K562 (cell line): ENCODE results near the gene WFDC11. TPM values are rescaled to one million over a fixed set of nuclear protein-coding genes. Genes with fewer than 3 reads are reported as not detected.
"Not testable (repeated sequence)": the region's sequence is repeated elsewhere in the genome, so short reads cannot be mapped to it uniquely, and the experiment has no call there.

ENCODE experiments used
- ATAC-seq: fragments of 200-7000 bp; cut with Tn5 transposase; 3 replicates; pipeline ENCODE4 v1.9.1; 2020; ENCODE audit warnings: moderate library complexity
- BruUV-seq: library from RNA; stranded (reverse); fragments of 400-500 nt; replicated peaks from 2 replicates; lab custom pipeline; 2021; lab: Mats Ljungman, UMichigan
- CTCF ChIA-PET: fragments of 300-600 bp; formaldehyde crosslinking; extraction: SDS; loops from one replicate; lab custom pipeline; 2021; ENCODE audit warnings: low intra/inter-chr PET ratio; lab: Yijun Ruan, JAX
- POLR2A ChIA-PET: fragments of 300-600, 350-650 bp; sonication (Branson Sonifier 250); formaldehyde crosslinking; extraction: SDS; loops from one replicate; lab custom pipeline; 2021; ENCODE audit warnings: antibody characterized with exemption, inconsistent platforms; lab: Yijun Ruan, JAX
- DNase-seq, 4 experiments: peaks; one replicate each; pipeline versions ENCODE4 v3.0.0 to v3.0.0-alpha.2; 2011 to 2018; ENCODE audit warnings: low spot score in 3 of 4, mixed read lengths in 3 of 4; ENCODE audit errors: extremely low read depth in 1 of 4
- FAIRE-seq: peaks from 2 replicates; lab custom pipeline; 2011; peaks lifted over from hg19 to GRCh38; lab: Jason Lieb, UNC
- H2AFZ ChIP-seq: 2 replicates; pipeline ENCODE4 v1.6.0; 2011; ENCODE audit warnings: low read depth, low read length, control low read depth, inconsistent platforms
- H3K27ac ChIP-seq: fragments of 200-600 bp; 3 replicates; pipeline ENCODE4 v1.8.0; 2011; ENCODE audit warnings: low read depth, mild to moderate bottlenecking, control low read depth, inconsistent platforms, low read length, moderate library complexity, mixed read lengths; ENCODE audit errors: extremely low read depth
- H3K27me3 ChIP-seq, 2 experiments: fragments of 300-600 bp in 1 of 2; 2 replicates in 1 of 2; 3 replicates in 1 of 2; pipeline versions ENCODE4 v1.6.0 to v1.8.0; 2011; ENCODE audit warnings: inconsistent platforms in 2 of 2, low read length in 2 of 2, mild to moderate bottlenecking in 1 of 2, mixed read lengths in 1 of 2, moderate library complexity in 1 of 2; ENCODE audit not compliant: control insufficient read depth in 2 of 2, insufficient read depth in 2 of 2
- H3K36me3 ChIP-seq: fragments of 300-600 bp; 3 replicates; pipeline ENCODE4 v1.8.0; 2011; ENCODE audit warnings: mild to moderate bottlenecking, low read length, inconsistent platforms; ENCODE audit not compliant: control insufficient read depth, insufficient read depth
- H3K4me1 ChIP-seq, 2 experiments: fragments of 200-600 bp in 1 of 2; replicated peaks in 1 of 2; 2 replicates in 1 of 2; 3 replicates in 1 of 2; pipeline versions ENCODE4 v1.5.1 to v1.8.0; 2011; ENCODE audit warnings: inconsistent platforms in 2 of 2, low read length in 2 of 2, mild to moderate bottlenecking in 1 of 2, mixed read lengths in 1 of 2, moderate library complexity in 1 of 2; ENCODE audit not compliant: control insufficient read depth in 2 of 2, insufficient read depth in 2 of 2
- H3K4me2 ChIP-seq: 2 replicates; pipeline ENCODE4 v1.6.1; 2011; ENCODE audit warnings: low read length, control low read depth, inconsistent platforms, mixed read lengths; ENCODE audit not compliant: insufficient read depth
- H3K4me3 ChIP-seq: fragments of 200-600 bp; sonication (generic), shearing (Covaris generic); 2 replicates; pipeline ENCODE4 v1.5.1; 2016; ENCODE audit warnings: control low read depth, inconsistent platforms
- H3K79me2 ChIP-seq: fragments of 200-600 bp; 3 replicates; pipeline ENCODE4 v1.8.0; 2011; ENCODE audit warnings: low read length, inconsistent platforms; ENCODE audit not compliant: control insufficient read depth, insufficient read depth
- H3K9ac ChIP-seq, 2 experiments: 2 replicates each; pipeline versions ENCODE4 v1.6.0 to v1.6.1; 2011; ENCODE audit warnings: low read depth in 2 of 2, low read length in 2 of 2, control low read depth in 1 of 2, inconsistent platforms in 1 of 2, mild to moderate bottlenecking in 1 of 2, mixed read lengths in 1 of 2; ENCODE audit not compliant: insufficient read depth in 1 of 2
- H3K9me1 ChIP-seq: one replicate; pipeline ENCODE4 v1.6.0; 2011; ENCODE audit warnings: inconsistent platforms, mild to moderate bottlenecking, low read length, moderate library complexity; ENCODE audit not compliant: control insufficient read depth, insufficient read depth
- H3K9me3 ChIP-seq: replicated peaks from 2 replicates; pipeline ENCODE4 v1.5.1; 2011; ENCODE audit warnings: low read depth, low read length, inconsistent platforms; ENCODE audit not compliant: control insufficient read depth, insufficient read depth
- H4K20me1 ChIP-seq: replicated peaks from 2 replicates; pipeline ENCODE4 v1.6.1; 2011; ENCODE audit warnings: low read length, inconsistent platforms, mixed read lengths; ENCODE audit not compliant: control insufficient read depth, insufficient read depth
- NFATC3 ChIP-seq: fragments of 450-650 bp; IDR thresholded peaks from 2 replicates; pipeline ENCODE4 v1.6.1; 2017; ENCODE audit warnings: mild to moderate bottlenecking
- NFIC ChIP-seq: fragments of 450-650 bp; IDR thresholded peaks from 2 replicates; pipeline ENCODE4 v1.6.1; 2017; ENCODE audit warnings: mild to moderate bottlenecking, inconsistent platforms
- PHF20 ChIP-seq: fragments of 450-650 bp; IDR thresholded peaks from 2 replicates; pipeline ENCODE4 v1.6.1; 2018; ENCODE audit not compliant: partially characterized antibody
- ZNF146 ChIP-seq: IDR thresholded peaks from one replicate; pipeline ENCODE4 v1.6.1; 2018; ENCODE audit warnings: missing compliant biosample characterization; ENCODE audit not compliant: unreplicated experiment
- WGBS: fragments of 100-300 bp; shearing (Covaris generic); methylation state at CpG from one replicate; pipeline ENCODE4 v1.1.6; 2016; ENCODE audit warnings: low coverage, mixed read lengths; ENCODE audit not compliant: insufficient coverage; ENCODE audit errors: missing lambda C conversion rate; 5-methylcytosine and 5-hydroxymethylcytosine counted together
- in situ Hi-C: fragments of 300-500 bp; cut with MboI; formaldehyde crosslinking; loops from 4 replicates; pipeline ENCODE4 v1.15.0; 2018; ENCODE audit warnings: inconsistent platforms, mixed read lengths
- intact Hi-C: fragments of 100-400 bp; cut with micrococcal nuclease; formaldehyde crosslinking; loops from 2 replicates; pipeline ENCODE4 v1.14.2; 2022
- polyA plus RNA-seq, 8 experiments: library from polyadenylated mRNA; depleted of rRNA in 4 of 8; stranded (reverse) in 5 of 8; unstranded in 3 of 8; fragments of >200 nt; fragmentation: Nextera tagmentation in 2 of 8; fragmentation: Illumina TruSeq in 1 of 8; extraction: Ambion mirVana in 2 of 8; extraction: Trizol in 1 of 8; gene quantifications; 2 replicates each; pipeline versions ENCODE4 v1.2.1 to v1.2.3, GENCODE V29; 2011 to 2014; ENCODE audit warnings: inconsistent platforms in 1 of 8, missing spikeins in 1 of 8
- total RNA-seq, 7 experiments: library from RNA; depleted of rRNA in 6 of 7; stranded (reverse); fragments of >200 nt in 6 of 7; fragmentation: Illumina TruSeq in 2 of 7; extraction: Trizol in 2 of 7; gene quantifications; 2 replicates each; pipeline versions ENCODE4 v1.2.1 to v1.2.3, GENCODE V29; 2011 to 2021; ENCODE audit warnings: low replicate concordance in 1 of 7

WFDC11 gene
- total and polyA plus RNA-seq, 9 of the 15 experiments (the other 6 are each of a cell fraction or from before 2014, with no cell fraction given) = not detected

GRCh38 chr20:45672765-45673164, 2.7 kb upstream of the WFDC11 start:
- Histone ChIP-seq H3K36me3 (no peaks in the 10 kb centered on the region), H3K27ac (no peak overlapping the region), H3K4me2 (no peak overlapping the region), H3K9me3 (no peaks in the 10 kb centered on the region), H3K9ac (no peak overlapping the region), H2AFZ (no peak overlapping the region), H3K4me1 (no peaks in the 10 kb centered on the region), H3K9me1 (no peaks in the 10 kb centered on the region), H3K27me3 (no peaks in the 10 kb centered on the region), H3K79me2 (no peaks in the 10 kb centered on the region), H4K20me1 (no peaks in the 10 kb centered on the region), H3K4me3 (no peak overlapping the region)
- no peak for TF ChIP-seq NFATC3
- TF ChIP-seq PHF20 = no peak
- FAIRE-seq (no peak), DNase-seq (no peak), ATAC-seq (no peak)
- intact Hi-C loops (no loop called here), in situ Hi-C loops (no loop called here)
- POLR2A ChIA-PET = no interaction called here
- CTCF ChIA-PET = interaction anchor here (0.7 kb wide), 1 partner anchor 93 kb away, joined by 3 read pairs; no protein-coding TSS in a partner anchor
- BruUV-seq = no TSS peak

- H3K4me1 ChIP-seq, in situ Hi-C loops, H3K27me3 ChIP-seq, H3K4me2 ChIP-seq, H3K9me1 ChIP-seq, H3K27ac ChIP-seq, H3K9ac ChIP-seq, BruUV-seq, H3K4me3 ChIP-seq, DNase-seq, FAIRE-seq, H2AFZ ChIP-seq, H3K36me3 ChIP-seq, H4K20me1 ChIP-seq, POLR2A ChIA-PET, CTCF ChIA-PET, ATAC-seq, intact Hi-C loops, H3K79me2 ChIP-seq, H3K9me3 ChIP-seq: not testable (repeated sequence)
- WGBS = 12% methylated on average over 3 of the region's 3 CpGs
- TF ChIP-seq ZNF146 (CRISPR knock-in tag) (peak; percentile 55), NFIC (peak; percentile 35; the same call in 1 of the 2 replicates)
These were observed 13.0 kb downstream of the WFDC11 start for GRCh38 chr20:45657038-45657437.

GRCh38 chr20:45651726-45652125, 18.3 kb downstream of the WFDC11 start:
- in situ Hi-C loops, H3K4me2 ChIP-seq, POLR2A ChIA-PET, H3K4me3 ChIP-seq, H3K9me1 ChIP-seq, BruUV-seq, H4K20me1 ChIP-seq, H3K9me3 ChIP-seq, ATAC-seq, H3K79me2 ChIP-seq, H3K27me3 ChIP-seq, CTCF ChIA-PET, H3K9ac ChIP-seq, FAIRE-seq, intact Hi-C loops, H3K4me1 ChIP-seq, H3K36me3 ChIP-seq, H2AFZ ChIP-seq, H3K27ac ChIP-seq: not testable (repeated sequence)
- DNase-seq = peak in 1 of 4 experiments; percentile 6
- 3% methylated on average over 7 of the region's 7 CpGs for WGBS
